K562 (cell line): ENCODE measurements around the gene OGDH. TPM values are rescaled to one million over a fixed set of nuclear protein-coding genes. Genes with fewer than 3 reads are reported as not detected.

Source experiments
- BACH1 ChIP-seq: fragments of 200-800 bp; sonication (Bioruptor generic); IDR thresholded peaks from 2 replicates; pipeline ENCODE4 v1.6.1; 2016; ENCODE audit warnings: missing genetic modification characterization, missing compliant biosample characterization
- CCNT2 ChIP-seq: IDR thresholded peaks from 2 replicates; pipeline ENCODE4 v1.6.1; 2011; ENCODE audit warnings: borderline replicate concordance, low read depth, mild to moderate bottlenecking, moderate library complexity, mixed read lengths, low read length; ENCODE audit not compliant: insufficient read length; ENCODE audit errors: extremely low read depth
- CEBPB ChIP-seq: fragments of 450-650 bp; IDR thresholded peaks from 2 replicates; pipeline ENCODE4 v1.6.1; 2016; ENCODE audit warnings: missing genetic modification characterization, missing compliant biosample characterization
- CHCHD3 ChIP-seq: fragments of 250-450 bp; sonication (Bioruptor Pico); IDR thresholded peaks from 2 replicates; pipeline ENCODE4 v2.1.2; 2022; ENCODE audit warnings: mild to moderate bottlenecking
- ELF1 ChIP-seq: fragments of 200-800 bp; sonication (Bioruptor generic); IDR thresholded peaks from 2 replicates; pipeline ENCODE4 v1.6.1; 2016; ENCODE audit warnings: missing genetic modification characterization, missing compliant biosample characterization
- ELF2 ChIP-seq: fragments of 250-450 bp; sonication (Bioruptor Pico); IDR thresholded peaks from 2 replicates; pipeline ENCODE4 v1.5.0; 2021; ENCODE audit warnings: mild to moderate bottlenecking
- ERF ChIP-seq: fragments of 450-650 bp; formaldehyde crosslinking; IDR thresholded peaks from 2 replicates; pipeline ENCODE4 v1.4.0; 2020; ENCODE audit warnings: mild to moderate bottlenecking, mixed read lengths
- ETV1 ChIP-seq: fragments of 450-650 bp; conservative IDR thresholded peaks from 2 replicates; pipeline ENCODE4 v1.6.1; 2016; ENCODE audit warnings: missing genetic modification characterization, control low read depth, low read depth, missing compliant biosample characterization
- FOSL1 ChIP-seq: fragments of 200-800 bp; sonication (Bioruptor generic); conservative IDR thresholded peaks from 2 replicates; pipeline ENCODE4 v1.6.1; 2016; ENCODE audit warnings: missing genetic modification characterization, missing compliant biosample characterization
- HBP1 ChIP-seq: fragments of 450-650 bp; formaldehyde crosslinking; IDR thresholded peaks from 2 replicates; pipeline ENCODE4 v1.4.0; 2022; ENCODE audit warnings: missing genetic modification characterization
- JUN ChIP-seq, 2 experiments: sonication (generic) in 1 of 2; formaldehyde crosslinking in 1 of 2; IDR thresholded peaks; 2 replicates each; pipeline versions ENCODE4 v1.6.1 to v1.8.0; 2012 to 2022; ENCODE audit warnings: borderline replicate concordance in 2 of 2, mild to moderate bottlenecking in 2 of 2, improper control_type of control experiment in 1 of 2, low read depth in 1 of 2, low read length in 1 of 2, missing genetic modification reagents in 1 of 2
- KLF6 ChIP-seq: fragments of 250-450 bp; sonication (Bioruptor Pico); IDR thresholded peaks from 2 replicates; pipeline ENCODE4 v1.4.0; 2020; ENCODE audit warnings: mild to moderate bottlenecking, moderate library complexity, borderline replicate concordance
- LARP7 ChIP-seq: fragments of 450-650 bp; IDR thresholded peaks from 2 replicates; pipeline ENCODE4 v1.6.1; 2016
- PREB ChIP-seq: sonication (generic); formaldehyde crosslinking; IDR thresholded peaks from 2 replicates; pipeline ENCODE4 v1.8.1; 2023; ENCODE audit warnings: mild to moderate bottlenecking, missing genetic modification reagents
- RAD21 ChIP-seq, 2 experiments: fragments of 250-450 bp in 1 of 2; fragments of 450-650 bp in 1 of 2; sonication (Bioruptor Pico) in 1 of 2; formaldehyde crosslinking in 1 of 2; IDR thresholded peaks in 1 of 2; conservative IDR thresholded peaks in 1 of 2; 2 replicates each; pipeline versions ENCODE4 v1.4.0 to v1.8.0; 2020 to 2022; ENCODE audit warnings: mild to moderate bottlenecking in 2 of 2, moderate library complexity in 1 of 2
- RBM39 ChIP-seq: fragments of 200-400 bp; formaldehyde crosslinking; optimal IDR thresholded peaks from 2 replicates; pipeline ENCODE3; 2018; ENCODE audit warnings: low read depth, low read length
- SIN3B ChIP-seq: fragments of 450-650 bp; IDR thresholded peaks from 2 replicates; pipeline ENCODE4 v1.6.1; 2017; ENCODE audit warnings: low read depth, mild to moderate bottlenecking, moderate library complexity
- SREBF2 ChIP-seq: sonication (generic); formaldehyde crosslinking; IDR thresholded peaks from 2 replicates; pipeline ENCODE4 v1.4.0; 2020; ENCODE audit warnings: mild to moderate bottlenecking, missing genetic modification reagents
- TRIM24 ChIP-seq, 2 experiments: fragments of 450-650 bp; IDR thresholded peaks; 2 replicates each; pipeline ENCODE4 v1.6.1; 2016
- USF1 ChIP-seq: sonication (generic); formaldehyde crosslinking; IDR thresholded peaks from 2 replicates; pipeline ENCODE4 v1.9.0; 2022; ENCODE audit warnings: mild to moderate bottlenecking, missing genetic modification reagents
- ZFP30 ChIP-seq: fragments of 250-450 bp; sonication (Bioruptor Pico); IDR thresholded peaks from 2 replicates; pipeline ENCODE4 v1.8.0; 2022; ENCODE audit warnings: moderate library complexity, mild to moderate bottlenecking, inconsistent platforms, borderline replicate concordance
- ZNF175 ChIP-seq: fragments of 200-800 bp; sonication (Bioruptor generic); IDR thresholded peaks from 2 replicates; pipeline ENCODE4 v1.6.1; 2016; ENCODE audit warnings: low read depth, mild to moderate bottlenecking, missing genetic modification characterization, missing compliant biosample characterization
- ZNF197 ChIP-seq: fragments of 200-800 bp; sonication (Bioruptor generic); IDR thresholded peaks from 2 replicates; pipeline ENCODE4 v1.6.1; 2016; ENCODE audit warnings: low read depth, missing genetic modification characterization, missing compliant biosample characterization
- polyA plus RNA-seq, 8 experiments: library from polyadenylated mRNA; depleted of rRNA in 4 of 8; stranded (reverse) in 5 of 8; unstranded in 3 of 8; fragments of >200 nt; fragmentation: Nextera tagmentation in 2 of 8; fragmentation: Illumina TruSeq in 1 of 8; extraction: Ambion mirVana in 2 of 8; extraction: Trizol in 1 of 8; gene quantifications; 2 replicates each; pipeline versions ENCODE4 v1.2.1 to v1.2.3, GENCODE V29; 2011 to 2014; ENCODE audit warnings: inconsistent platforms in 1 of 8, missing spikeins in 1 of 8
- total RNA-seq, 7 experiments: library from RNA; depleted of rRNA in 6 of 7; stranded (reverse); fragments of >200 nt in 6 of 7; fragmentation: Illumina TruSeq in 2 of 7; extraction: Trizol in 2 of 7; gene quantifications; 2 replicates each; pipeline versions ENCODE4 v1.2.1 to v1.2.3, GENCODE V29; 2011 to 2021; ENCODE audit warnings: low replicate concordance in 1 of 7

The OGDH gene
- total and polyA plus RNA-seq, 9 of the 15 experiments (the other 6 are each of a cell fraction or from before 2014, with no cell fraction given) = 3.1 to 80.3 (median 23.5) TPM

GRCh38 chr7:44607141-44608068 is 978 bp downstream of the OGDH start (continued):
- TF ChIP-seq ELF2 (CRISPR knock-in tag) (no peak), PREB (no peak), LARP7 (no peak), ETV1 (tag) (peak; percentile 24; the same call in 1 of the 2 replicates), CHCHD3 (CRISPR knock-in tag) (0 out of 2 replicates have a peak, but pooled peaks have one; percentile 6), RBM39 (no peak), TRIM24 (IDR thresholded peaks at IDR 0.05) (no peak; a peak in 1 of 4 replicates), RAD21 (CRISPR knock-in tag; conservative IDR thresholded peaks at IDR 0.05 in 1 of 2, IDR thresholded peaks at IDR 0.05 in 1 of 2) (no peak), CEBPB (tag) (no peak), HBP1 (CRISPR knock-in tag) (no peak), ZFP30 (CRISPR knock-in tag) (no peak), CCNT2 (no peak), JUN (IDR thresholded peaks at IDR 0.05; ENCODE audit: borderline replicate concordance, low read depth, low read length) (no peak), JUN (CRISPR knock-in tag; IDR thresholded peaks at IDR 0.05; ENCODE audit: borderline replicate concordance) (no peak), SREBF2 (CRISPR knock-in tag) (no peak), ZNF175 (CRISPR knock-in tag) (no peak), FOSL1 (tag) (no peak), KLF6 (no peak), ELF1 (no peak), ERF (CRISPR knock-in tag) (0 out of 2 replicates have a peak, but pooled peaks have one; percentile 43), USF1 (no peak), BACH1 (tag) (no peak), ZNF197 (0 out of 2 replicates have a peak, but pooled peaks have one; percentile 10), SIN3B (no peak; the same call in 1 of the 2 replicates)
